C4-2B (cell line): ENCODE results near the gene CPA5.

Experiments used
- CTCF ChIP-seq: fragments of 450-650 bp; conservative IDR thresholded peaks from 2 replicates; pipeline ENCODE4 v1.5.1; 2017; ENCODE audit warnings: mild to moderate bottlenecking
- ZFX ChIP-seq: fragments of 450-650 bp; IDR thresholded peaks from 2 replicates; pipeline ENCODE4 v1.6.1; 2017

DNA sequence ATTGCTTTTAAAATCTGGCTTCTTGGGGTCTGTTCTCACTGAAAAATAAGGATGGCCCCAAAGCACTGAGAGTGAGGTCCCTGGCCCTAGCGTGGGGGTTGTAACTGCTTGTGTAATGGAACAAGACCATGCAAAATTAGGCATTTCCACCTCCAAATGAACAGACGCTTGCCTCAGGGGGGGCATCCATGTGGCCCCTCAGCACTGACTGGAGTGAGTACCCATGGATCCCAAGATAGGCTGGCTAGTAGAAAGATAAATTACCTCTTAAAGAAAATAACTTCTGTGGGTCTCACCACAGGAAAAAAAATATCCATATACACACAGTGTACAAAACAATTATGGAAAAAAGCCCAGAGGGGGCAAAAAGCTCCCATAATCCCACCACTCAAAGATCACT, 20.5 kb downstream of the CPA5 start:
- no peak for TF ChIP-seq CTCF
- TF ChIP-seq ZFX: no peak
